HG03103 (cell line): ENCODE data around the gene NISCH.
"Not testable (repeated sequence)": the region's sequence is repeated elsewhere in the genome, so short reads cannot be mapped to it uniquely, and the experiment has no call there.

Experiments used
- ATAC-seq: cut with Tn5 transposase; IDR thresholded peaks from one replicate; pipeline ENCODE4 v1.9.1; 2021; ENCODE audit warnings: low read depth; ENCODE audit not compliant: unreplicated experiment

NISCH gene

GRCh38 chr3:52523386-52524257 is 68.2 kb downstream of the NISCH start:
- ATAC-seq = no peak

DNA sequence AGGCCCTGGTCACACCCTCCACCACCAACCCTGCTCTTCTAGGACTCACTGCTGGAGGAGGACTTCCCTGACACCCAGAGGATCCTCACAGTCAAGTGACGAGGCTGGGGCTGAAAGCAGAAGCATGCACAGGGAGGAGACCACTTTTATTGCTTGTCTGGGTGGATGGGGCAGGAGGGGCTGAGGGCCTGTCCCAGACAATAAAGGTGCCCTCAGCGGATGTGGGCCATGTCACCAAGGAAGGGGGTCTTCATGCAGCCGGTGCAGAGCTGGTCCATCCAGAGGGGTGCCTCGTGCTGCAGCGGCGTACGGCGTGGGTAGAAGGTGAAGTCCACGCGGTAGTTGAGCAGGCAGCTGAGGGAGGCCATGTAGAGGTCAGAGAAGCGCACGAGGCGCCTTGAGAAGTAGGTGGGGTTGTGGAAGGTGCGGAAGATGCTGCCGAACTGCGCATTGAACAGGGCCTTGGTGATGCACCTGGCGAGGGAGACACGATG is 68.9 kb downstream of the NISCH start:
- no peak for ATAC-seq

DNA sequence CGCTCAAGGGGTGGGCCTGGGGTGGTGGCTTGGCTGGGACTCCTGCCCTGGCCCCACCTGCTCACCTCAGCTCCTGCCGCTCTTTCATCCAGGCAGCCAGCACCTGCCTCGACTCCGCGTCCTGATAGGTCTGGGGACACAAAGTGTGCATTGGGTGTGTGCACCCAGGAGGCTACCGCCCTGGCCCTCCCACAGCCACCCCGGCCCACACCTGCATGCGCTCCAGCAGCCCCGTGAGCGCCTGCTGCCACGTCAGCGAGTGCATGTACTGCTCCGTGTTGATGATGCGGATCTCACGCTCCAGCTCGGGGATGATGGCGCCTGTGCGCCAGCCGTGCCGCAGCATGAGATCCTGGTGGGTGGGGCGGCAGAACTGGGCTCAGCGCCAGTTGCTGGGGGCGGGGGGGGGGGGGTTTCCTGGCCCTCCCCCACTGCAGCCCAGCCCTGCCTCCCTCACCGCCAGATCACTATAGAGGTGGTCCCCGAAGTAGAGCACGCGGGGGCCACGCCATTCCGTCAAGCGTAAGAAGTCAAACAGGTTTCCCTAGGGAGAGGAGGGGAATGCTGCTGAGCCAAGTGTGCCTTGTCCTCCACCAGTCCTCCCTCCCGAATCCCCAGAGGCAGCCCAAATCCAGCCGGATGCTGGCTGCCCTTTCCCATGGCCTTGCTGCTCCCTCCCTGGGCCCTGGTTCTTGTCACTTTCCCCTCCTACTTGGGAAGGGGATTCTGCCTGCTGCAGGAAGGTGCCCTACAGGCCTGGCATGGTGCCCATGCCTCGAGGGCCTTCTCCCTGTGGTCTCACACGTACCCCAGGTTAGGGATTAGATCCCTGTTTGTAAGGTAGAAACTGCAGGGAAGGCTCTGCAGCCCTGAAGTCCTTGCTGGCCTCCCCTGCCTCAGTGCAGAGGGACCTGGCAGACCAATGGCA is 69.6 kb downstream of the NISCH start:
- no peak for ATAC-seq

DNA sequence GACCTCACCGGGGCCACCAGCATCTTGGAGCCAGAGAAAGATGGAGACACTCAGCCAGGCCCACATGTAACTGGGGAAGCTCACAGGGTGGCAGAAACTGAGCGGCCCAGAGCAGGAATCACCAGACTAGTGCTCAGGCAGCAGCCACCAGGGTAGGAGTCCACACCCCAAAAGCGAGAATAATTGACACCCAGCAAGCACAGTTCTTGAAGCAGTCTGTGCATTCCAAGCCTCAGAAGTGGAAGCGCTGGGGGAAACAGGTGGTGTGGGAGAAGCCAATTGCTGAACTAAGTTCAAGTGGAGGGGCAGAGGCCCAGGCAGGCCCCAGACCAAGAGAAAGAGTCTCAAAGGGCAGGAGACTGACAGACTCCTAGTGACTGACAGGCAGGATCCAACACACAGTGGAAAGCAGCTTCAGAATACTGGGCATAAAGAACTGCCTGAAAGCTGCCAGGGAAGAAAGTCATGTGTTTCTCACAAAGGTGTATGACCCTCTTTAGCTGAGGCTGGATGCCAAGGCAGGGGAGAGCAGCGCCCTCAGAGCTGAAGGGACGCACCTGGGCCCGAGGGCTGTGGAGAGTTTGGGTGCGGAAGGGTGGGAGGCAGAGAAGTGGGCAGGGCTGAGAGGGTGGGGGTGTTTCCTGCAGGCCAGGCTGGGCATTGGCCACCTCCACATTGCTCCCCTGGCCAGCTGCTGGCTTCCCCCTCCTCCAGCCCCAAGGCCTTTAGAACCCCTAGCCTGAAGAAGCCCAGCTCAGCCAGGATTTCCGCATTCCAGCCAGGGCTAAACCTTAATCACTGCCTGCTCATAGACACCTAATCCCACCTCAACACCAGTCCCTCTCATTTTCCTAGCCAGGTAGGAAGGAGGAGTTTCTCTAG is 70.5 kb downstream of the NISCH start:
- no peak for ATAC-seq

DNA sequence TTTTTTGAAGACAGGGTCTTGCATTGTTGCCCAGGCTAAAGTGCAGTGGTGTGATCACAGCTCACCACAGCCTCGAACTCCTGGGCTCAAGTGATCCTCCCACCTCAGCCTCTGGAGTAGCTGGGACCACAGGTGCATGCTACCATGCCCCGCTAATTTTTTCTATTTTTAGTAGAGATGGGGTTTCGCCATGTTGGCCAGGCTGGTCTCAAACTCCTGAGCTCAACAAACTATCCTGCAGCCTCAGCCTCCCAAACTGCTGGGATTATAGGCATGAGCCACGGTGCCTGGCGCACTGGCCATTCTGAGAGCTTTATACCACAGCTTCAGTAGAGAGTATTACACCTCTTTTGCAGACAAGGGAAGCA is 71.3 kb downstream of the NISCH start:
- not testable (repeated sequence) for ATAC-seq

DNA sequence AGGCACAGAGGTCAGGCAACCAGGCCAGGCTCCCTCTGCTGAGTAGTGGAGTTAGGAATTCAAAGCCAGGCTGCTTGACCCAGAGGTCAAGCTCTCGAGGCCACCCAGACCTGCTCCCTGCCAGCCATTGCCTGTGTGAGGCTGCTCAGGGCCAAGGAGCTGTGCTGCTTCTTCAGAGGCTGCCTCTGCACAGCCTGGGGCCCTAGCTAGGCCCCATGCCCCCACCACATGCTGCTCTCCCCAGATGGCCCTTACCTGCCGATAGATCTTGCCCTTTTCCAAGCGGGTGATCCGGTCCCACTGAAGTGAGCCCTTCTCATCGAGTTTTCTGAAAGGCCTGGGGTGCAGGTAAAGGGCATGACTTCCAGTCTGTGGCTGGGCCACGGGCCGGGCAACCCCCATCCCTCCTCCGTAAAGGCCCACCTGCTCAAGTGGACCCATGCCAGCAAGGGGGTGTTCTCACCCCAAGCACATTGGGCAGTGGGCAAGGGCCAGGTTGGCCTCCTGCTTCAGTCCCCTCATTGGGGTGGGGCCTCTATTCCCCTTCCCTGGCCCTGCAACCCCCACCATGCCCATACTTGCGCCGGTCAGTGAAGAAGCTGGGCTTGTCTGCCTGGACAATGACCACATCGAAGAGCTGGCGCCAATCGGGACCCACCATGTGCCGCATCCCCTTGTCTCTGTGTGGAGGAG is 71.8 kb downstream of the NISCH start:
- ATAC-seq = no peak

DNA sequence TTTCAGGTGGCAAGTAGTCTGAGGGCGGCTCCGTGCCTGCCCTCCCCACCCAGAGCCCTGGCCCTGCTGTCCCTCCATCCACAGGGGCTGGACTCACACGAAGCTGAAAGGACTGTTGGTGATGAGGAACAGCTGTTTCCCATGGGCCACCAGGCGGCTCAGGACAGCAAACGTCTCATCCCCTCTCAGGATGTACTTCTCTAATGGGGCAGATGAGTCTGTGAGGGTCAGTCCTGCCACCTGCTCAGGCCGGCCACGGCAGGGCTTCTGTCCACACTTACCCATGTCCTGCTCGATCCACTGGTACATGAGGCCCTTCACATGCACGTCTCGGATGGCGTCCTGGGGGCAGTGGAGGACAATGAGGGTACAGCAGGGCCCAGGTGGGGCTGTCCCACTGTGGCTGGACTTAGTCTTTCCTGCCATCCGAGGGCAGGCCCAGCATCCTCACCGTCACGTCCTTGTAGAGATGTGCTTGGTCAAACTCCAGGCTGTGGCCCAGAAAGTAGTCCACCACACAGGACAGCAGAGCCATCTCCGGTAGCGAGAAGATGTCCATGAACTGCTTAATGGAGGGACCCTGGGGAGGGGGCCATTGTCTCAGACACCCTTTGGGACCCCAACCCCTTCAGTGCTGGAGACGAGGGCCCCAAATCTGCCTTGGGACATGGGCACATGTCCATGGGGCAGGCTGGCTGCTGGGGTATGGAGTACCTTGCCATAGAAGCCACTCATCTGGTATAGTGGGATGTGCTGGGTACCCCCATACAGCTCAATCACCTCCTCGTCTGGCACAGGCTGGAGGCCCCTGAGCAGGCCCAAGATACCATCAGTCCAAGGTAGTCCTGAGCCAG is 72.6 kb downstream of the NISCH start:
- ATAC-seq = no peak

DNA sequence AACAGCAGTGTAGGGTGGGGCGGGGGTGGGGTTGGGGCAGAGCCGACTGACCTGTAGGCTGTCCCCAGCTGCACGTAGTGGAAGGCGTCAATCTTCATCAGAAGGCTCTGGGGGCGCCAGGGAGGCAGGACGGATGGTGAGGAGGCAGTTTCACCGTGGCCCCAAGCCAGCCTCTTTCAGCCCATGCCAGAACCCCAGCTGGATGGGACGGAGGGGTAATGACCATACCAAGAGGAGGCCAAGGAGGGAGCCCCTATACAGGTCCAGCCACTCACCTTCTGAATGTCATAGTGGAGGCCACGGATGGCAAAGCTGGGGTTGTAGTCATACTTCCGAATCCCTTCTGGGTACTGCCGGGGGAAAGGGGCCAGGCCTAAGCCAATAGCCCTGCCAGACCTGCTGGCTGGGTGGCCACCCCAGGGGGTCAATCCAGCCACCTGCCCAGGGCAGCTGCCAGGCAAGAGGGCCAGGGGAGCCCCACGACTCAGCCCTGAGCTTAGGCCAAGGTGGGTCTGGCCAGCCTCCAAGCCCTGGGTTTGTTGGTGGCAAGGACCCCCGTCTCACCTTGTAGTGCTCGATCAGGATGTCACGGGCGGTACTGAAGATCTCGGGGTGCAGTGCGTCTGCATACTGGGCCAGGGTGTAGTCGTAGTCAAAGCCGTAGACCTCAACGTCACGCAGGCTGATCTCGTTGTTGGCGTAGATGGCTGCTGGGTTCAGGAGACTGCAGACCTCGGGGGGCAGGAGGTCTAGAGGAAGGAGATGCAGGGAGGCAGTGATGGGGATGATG is 73.4 kb downstream of the NISCH start:
- no peak for ATAC-seq

GRCh38 chr3:52529376-52530333 is 74.3 kb downstream of the NISCH start:
- ATAC-seq = no peak

DNA sequence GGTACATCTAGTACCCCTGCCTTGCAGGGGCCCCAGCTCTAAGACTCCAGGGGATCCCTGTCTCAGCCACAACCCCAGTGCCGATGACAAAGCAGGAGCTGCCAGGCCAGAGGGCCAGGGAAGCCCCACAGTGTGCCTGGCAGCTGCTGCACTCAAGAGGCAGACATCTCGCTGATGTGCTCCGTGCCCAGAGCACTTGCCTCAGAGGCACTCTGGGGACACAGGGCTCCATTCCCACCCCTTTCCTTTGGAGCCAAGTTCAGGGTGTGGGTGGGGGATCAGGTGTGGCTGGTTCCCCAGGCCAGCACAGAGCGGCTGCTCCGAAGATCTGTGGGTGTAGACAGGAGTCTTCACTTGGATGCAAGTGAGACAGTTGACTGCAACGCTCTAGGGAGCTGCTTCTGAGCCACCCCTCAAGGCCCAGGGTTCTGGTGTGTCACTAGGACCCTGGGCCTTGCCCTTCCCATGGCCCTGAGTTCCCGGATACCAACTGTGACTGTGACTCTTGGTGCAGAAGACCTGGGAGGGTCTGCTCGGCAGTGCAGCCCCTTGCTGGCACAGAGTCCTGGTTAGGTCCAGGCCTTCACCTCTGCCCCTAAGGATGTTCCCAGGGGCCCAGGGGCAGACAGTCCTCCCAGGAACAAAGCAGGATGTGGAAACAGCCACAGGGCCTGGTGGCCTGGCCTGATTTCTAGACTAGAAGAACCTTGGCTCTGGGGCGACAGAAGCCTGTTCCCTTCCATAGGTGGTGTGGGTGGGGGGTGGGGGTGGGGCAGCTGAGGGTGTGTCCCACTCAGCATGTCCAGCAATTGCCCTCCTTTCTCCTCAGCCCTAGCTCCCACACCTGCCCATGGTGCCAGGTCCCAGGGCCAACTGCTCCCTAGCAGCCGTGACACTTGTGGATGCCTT is 75.8 kb downstream of the NISCH start:
- ATAC-seq = no peak

DNA sequence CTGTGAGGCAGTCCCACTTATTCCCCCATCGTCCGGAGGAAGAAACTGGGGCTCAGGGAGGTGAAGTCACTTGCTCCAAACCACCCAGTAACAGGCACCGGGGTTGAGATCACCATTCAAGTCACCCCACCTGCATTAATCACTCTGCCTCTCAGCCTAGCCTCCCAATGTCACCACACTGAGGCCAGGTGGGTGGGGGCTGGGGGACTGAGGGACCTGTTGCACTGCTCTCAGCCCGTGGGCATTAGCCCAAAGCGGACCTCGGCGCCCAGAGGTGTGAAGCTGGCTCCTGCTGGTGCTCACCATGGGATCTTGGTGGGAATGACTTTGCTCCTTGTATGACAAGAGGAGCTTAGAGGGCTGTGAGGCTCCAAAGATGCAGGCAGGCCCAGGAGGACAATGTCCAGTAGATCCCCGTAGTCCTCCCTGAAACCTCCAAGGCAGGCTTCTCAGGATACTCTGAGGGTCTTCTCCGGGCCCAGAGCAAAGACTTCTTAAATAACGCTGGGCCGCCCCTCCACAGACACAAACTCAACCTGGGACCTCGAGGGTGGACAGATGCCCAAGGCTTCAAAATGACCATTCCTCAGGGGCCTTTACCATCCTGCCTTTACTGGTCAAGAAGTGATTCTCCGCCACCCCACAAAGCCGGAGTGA is 76.6 kb downstream of the NISCH start:
- ATAC-seq = no peak

GRCh38 chr3:52532517-52532837 is 77.1 kb downstream of the NISCH start:
- ATAC-seq = no peak

DNA sequence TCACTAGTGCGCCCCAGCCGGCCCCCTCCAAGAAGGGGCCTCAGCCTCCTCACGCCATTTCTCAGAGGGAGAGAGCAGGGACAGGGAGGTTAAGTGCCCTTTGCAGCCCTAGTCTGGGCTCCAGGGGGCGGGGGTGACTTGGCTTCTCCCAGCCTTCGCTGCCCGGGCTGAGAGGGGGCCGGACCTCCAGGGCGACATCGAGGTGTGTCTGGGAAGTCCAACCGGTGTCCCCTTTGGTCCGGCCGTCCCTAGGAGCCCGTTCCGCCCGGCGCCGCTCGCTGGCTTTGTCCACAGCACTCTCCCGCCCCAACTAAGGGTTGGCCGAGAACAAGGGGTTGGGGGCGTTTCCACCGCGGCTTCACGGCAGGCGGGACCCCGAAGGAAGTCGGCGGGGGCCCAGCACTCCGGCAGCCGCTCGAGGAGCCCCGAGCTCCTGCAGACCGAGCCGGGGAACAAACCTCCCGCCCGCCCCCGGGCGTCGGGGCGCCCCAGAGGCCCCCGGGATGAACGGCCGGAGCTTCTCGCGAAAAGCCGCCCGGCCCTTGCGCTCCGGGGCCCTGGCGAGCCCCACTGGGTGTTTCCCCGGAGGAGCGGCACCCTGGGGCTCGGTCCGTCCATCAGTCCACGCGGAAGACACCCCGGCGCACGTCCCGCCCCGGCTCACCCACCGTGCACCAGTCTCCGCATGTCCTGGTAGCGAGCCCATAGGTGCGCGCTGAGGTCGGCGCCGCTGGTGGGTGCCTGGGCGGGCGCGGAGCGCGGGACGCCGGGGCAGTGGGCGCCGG is 77.6 kb downstream of the NISCH start:
- no peak for ATAC-seq

GRCh38 chr3:52533623-52534280 is 78.3 kb downstream of the NISCH start, which contains the start of gene NT5DC2:
TSS of gene NT5DC2 (minus strand) at chr3:52533857. CDS start at chr3:52533737, 120 bp downstream.
- peak; percentile 27 for ATAC-seq
